GM23338 (cell line): ENCODE results near the gene EFCAB6.

ENCODE experiments used
- CREB1 ChIP-seq: fragments of 250-450 bp; sonication (Bioruptor Pico); IDR thresholded peaks from 2 replicates; pipeline ENCODE4 v1.5.0; 2020; ENCODE audit warnings: low read depth, mild to moderate bottlenecking, moderate library complexity
- CTCF ChIP-seq, 2 experiments: fragments of 200-600 bp in 1 of 2; sonication (generic) in 1 of 2; conservative IDR thresholded peaks; 2 replicates each; pipeline versions ENCODE4 v1.5.1 to v1.6.1; 2016 to 2017; ENCODE audit warnings: antibody characterized with exemption in 2 of 2, low read depth in 2 of 2, mild to moderate bottlenecking in 2 of 2, moderate library complexity in 1 of 2
- EZH2 ChIP-seq: fragments of 200-600 bp; sonication (generic); IDR thresholded peaks from one replicate; pipeline ENCODE4 v1.8.0; 2017; ENCODE audit warnings: antibody characterized with exemption, mild to moderate bottlenecking, low read depth; ENCODE audit not compliant: unreplicated experiment
- EZH2phosphoT487 ChIP-seq: fragments of 200-600 bp; sonication (generic); IDR thresholded peaks from one replicate; pipeline ENCODE4 v1.8.1; 2018; ENCODE audit warnings: antibody characterized with exemption; ENCODE audit not compliant: unreplicated experiment
- JUNB ChIP-seq: IDR thresholded peaks from one replicate; pipeline ENCODE4 v1.6.1; 2016; ENCODE audit warnings: antibody characterized with exemption; ENCODE audit not compliant: unreplicated experiment
- POLR2AphosphoS5 ChIP-seq: IDR thresholded peaks from 2 replicates; pipeline ENCODE4 v1.6.1; 2016; ENCODE audit warnings: antibody characterized with exemption, low read depth
- REST ChIP-seq: IDR thresholded peaks from one replicate; pipeline ENCODE4 v1.6.1; 2018; ENCODE audit warnings: antibody characterized with exemption; ENCODE audit not compliant: unreplicated experiment
- ZNF331 ChIP-seq: fragments of 250-450 bp; sonication (Bioruptor Pico); IDR thresholded peaks from 2 replicates; pipeline ENCODE4 v1.5.0; 2020; ENCODE audit warnings: low read depth, mild to moderate bottlenecking, moderate library complexity

DNA sequence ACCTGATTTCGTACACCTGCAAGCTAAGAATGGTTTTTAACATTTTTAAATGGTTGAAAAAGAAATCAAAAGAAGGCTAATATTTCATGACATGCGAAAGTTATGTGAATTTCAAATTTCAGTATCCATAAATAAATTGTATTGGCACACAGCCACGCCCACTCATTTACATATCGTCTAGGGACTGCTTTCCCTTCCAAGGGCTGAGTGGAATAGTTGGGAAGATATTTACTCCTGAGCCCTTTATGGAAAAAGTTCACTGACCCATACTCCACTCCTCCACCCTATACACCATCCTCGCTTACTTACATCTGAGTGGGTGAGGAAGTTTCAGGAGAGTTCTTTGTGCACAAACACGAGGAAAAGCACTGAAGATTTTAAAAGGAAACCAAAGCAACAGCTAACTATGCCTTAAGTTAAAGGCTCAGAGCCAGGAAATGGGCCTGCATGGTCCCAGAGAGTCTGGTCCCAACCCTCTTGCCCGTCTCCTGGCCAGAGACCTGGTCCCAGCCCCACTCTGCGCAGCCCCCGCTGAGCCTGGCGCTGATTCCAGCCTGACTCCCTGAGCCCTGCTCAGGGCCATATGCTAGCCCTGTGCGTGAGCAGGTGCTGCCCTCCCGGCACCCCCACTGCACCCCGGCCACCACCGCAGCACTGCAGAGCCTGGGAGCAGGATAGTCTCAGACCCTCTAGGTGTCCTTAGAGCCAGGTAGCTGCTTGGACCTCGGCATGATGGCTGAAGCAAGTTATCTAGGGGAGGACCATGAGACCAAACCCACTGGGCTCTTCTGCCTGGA lies 69.8 kb downstream of the EFCAB6 start:
- TF ChIP-seq CTCF (conservative IDR thresholded peaks at IDR 0.05; ENCODE audit: low read depth in 2 of 2) (no peak), EZH2phosphoT487 (no peak), JUNB (no peak), EZH2 (no peak), POLR2AphosphoS5 (no peak), REST (no peak), CREB1 (no peak), ZNF331 (no peak)
